Measurements from ENCODE around the gene TNNI2. TPM values are rescaled to one million over a fixed set of nuclear protein-coding genes. Genes with fewer than 3 reads are reported as not detected.

TNNI2 gene
- polyA plus RNA-seq, 1 donor from 2014 or later = not detected

GRCh38 chr11:1831338-1832210, 7.2 kb upstream of the TNNI2 start:
- Histone ChIP-seq H4K20me1 (ENCODE audit: insufficient read depth) (no peaks in the 10 kb centered on the region), H3K79me2 (replicated peaks; ENCODE audit: insufficient read depth, low read length) (no peaks in the 10 kb centered on the region), H2AFZ (ENCODE audit: low read depth, low read length) (no peak overlapping the region), H3K27ac (ENCODE audit: low read length) (no peak overlapping the region), H3K9ac (ENCODE audit: low read length) (no peak overlapping the region), H3K36me3 (ENCODE audit: insufficient read depth, low read length) (no peaks in the 10 kb centered on the region), H3K4me3 (ENCODE audit: low read length) (no peak overlapping the region), H3F3A (ENCODE audit: insufficient read depth, low read length, poor library complexity, severe bottlenecking) (no peaks in the 10 kb centered on the region), H3K27me3 (ENCODE audit: insufficient read depth, low read depth, low read length) (no peaks in the 10 kb centered on the region), H3K9me2 (ENCODE audit: insufficient read depth, low read length) (no peaks in the 10 kb centered on the region), H3K4me2 (ENCODE audit: low read length) (no peak overlapping the region), H3K9me3 (ENCODE audit: low read length) (no peaks in the 10 kb centered on the region)
- TF ChIP-seq REST (IDR thresholded peaks at IDR 0.05; ENCODE audit: borderline replicate concordance) (no peak), POLR2AphosphoS5 (IDR thresholded peaks at IDR 0.05) (no peak), EP300 (conservative IDR thresholded peaks at IDR 0.05; ENCODE audit: poor library complexity, severe bottlenecking) (no peak), SMC3 (conservative IDR thresholded peaks at IDR 0.05; ENCODE audit: poor library complexity) (no peak), RAD21 (conservative IDR thresholded peaks at IDR 0.05) (no peak), CTCF (IDR thresholded peaks at IDR 0.05; ENCODE audit: poor library complexity, severe bottlenecking) (no peak)

GRCh38 chr11:1832211-1832919, 6.4 kb upstream of the TNNI2 start:
- Histone ChIP-seq H4K20me1 (ENCODE audit: insufficient read depth) (no peaks in the 10 kb centered on the region), H3K4me3 (ENCODE audit: low read length) (no peak overlapping the region), H3K4me2 (ENCODE audit: low read length) (no peak overlapping the region), H3K79me2 (replicated peaks; ENCODE audit: insufficient read depth, low read length) (no peaks in the 10 kb centered on the region), H3K27ac (ENCODE audit: low read length) (no peak overlapping the region), H3F3A (ENCODE audit: insufficient read depth, low read length, poor library complexity, severe bottlenecking) (no peaks in the 10 kb centered on the region), H3K36me3 (ENCODE audit: insufficient read depth, low read length) (no peaks in the 10 kb centered on the region), H3K9me3 (ENCODE audit: low read length) (no peaks in the 10 kb centered on the region), H3K27me3 (ENCODE audit: insufficient read depth, low read depth, low read length) (no peaks in the 10 kb centered on the region), H3K9ac (ENCODE audit: low read length) (no peak overlapping the region), H3K9me2 (ENCODE audit: insufficient read depth, low read length) (no peaks in the 10 kb centered on the region), H2AFZ (ENCODE audit: low read depth, low read length) (no peak overlapping the region)
- TF ChIP-seq CTCF (IDR thresholded peaks at IDR 0.05; ENCODE audit: poor library complexity, severe bottlenecking) (peak; percentile 70), RAD21 (conservative IDR thresholded peaks at IDR 0.05) (peak; percentile 59), REST (IDR thresholded peaks at IDR 0.05; ENCODE audit: borderline replicate concordance) (no peak), SMC3 (conservative IDR thresholded peaks at IDR 0.05; ENCODE audit: poor library complexity) (peak; percentile 79), EZH2 (IDR thresholded peaks at IDR 0.05; ENCODE audit: borderline replicate concordance, insufficient read depth, low read length, poor library complexity, severe bottlenecking) (no peak)
